GM21528 (cell line): ENCODE results near the gene GNAI1.
A peak's percentile ranks its signal among the peaks of the same experiment; 100 is the strongest.

Experiments
- ATAC-seq: cut with Tn5 transposase; IDR thresholded peaks from one replicate; pipeline ENCODE4 v1.9.1; 2021; ENCODE audit warnings: mild to moderate bottlenecking, moderate library complexity; ENCODE audit not compliant: unreplicated experiment, low FRiP score

Gene GNAI1

GRCh38 chr7:80134536-80135308 lies at the start of gene GNAI1:
Gene GNAI1 (plus strand): TSS chr7:80134831. CDS start chr7:80135161, 330 bp downstream.
- ATAC-seq: no peak

DNA sequence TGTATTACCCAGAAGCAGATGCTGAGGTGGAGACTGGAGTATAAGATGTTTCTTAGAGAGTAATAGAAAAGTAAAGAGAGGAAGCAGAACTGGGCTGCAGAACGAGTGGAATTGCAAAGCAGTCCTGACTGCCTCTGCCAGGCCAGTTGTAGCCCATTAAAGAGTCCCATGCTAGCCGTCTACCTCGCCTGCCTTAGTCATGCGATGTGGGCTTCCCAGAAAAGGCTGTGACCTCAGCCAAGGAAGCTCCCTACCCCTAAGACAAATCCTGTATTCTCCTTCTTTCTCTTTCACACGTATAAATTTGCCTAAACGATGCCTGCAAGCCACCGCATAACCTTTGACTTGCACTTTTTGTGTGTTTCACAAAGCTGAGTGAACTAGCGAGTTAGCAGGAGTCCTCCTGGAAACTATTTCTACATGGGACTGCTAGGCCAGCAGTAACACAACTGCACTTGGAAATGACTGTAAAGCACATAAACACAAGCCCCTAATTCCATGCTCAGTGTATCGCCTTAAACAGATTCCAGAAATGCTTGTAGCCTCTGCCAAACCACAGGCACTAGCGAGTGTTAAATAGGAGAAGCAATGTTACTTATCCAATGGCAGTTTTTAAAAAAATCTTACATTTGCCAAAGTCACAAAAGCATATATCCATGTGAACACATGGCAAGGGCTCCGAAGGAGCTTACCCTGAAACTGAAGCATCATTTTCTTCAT lies 47.4 kb upstream of the GNAI1 start:
- ATAC-seq: no peak

- no peak for ATAC-seq
These were observed 46.9 kb upstream of the GNAI1 start for GRCh38 chr7:80087771-80088170.

- ATAC-seq: no peak
These were observed 45.9 kb upstream of the GNAI1 start for GRCh38 chr7:80088705-80089104.

- no peak for ATAC-seq
These were observed 45.3 kb upstream of the GNAI1 start for GRCh38 chr7:80089366-80089765.

- no peak for ATAC-seq
These were observed 41.3 kb upstream of the GNAI1 start for GRCh38 chr7:80093349-80093748.

DNA sequence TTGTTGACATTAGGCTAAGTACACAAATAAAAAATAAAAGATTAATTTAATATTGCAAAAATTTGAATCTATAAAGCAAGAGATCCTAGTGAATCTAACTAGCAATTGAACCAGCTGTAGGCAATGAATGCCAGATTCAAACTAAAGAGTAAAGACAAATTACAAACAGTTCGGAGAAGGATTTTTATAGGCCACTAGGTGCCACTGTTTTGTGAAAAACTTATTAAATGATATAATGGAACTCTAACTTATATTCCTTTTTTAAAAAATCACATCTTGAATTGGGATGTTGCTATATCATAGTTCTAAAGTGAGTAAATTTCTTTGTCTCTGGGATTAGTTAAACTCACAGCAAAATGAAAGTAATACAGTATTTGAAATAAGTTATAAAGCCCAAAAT lies 39.1 kb upstream of the GNAI1 start:
- no peak for ATAC-seq

DNA sequence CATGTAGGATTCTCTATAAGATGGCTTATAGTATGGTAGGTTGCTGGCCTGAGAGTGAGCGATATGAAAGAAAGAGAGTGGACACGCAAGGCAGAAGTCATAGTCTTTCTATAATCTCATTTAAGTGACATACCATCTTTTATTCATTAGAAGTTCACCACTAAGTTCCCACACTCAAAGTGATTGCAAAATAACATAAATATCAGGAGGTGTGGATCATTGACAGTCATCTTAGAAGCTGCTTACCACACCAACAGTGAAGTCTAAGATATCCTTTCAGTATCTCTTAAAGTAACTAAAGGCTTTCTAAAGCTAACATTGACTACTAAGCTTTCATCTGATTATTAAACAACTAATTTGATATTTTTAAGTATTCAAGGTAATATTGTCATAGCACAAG lies 36.9 kb upstream of the GNAI1 start:
- no peak for ATAC-seq

- ATAC-seq: peak; percentile 57
These were observed 35.8 kb upstream of the GNAI1 start for GRCh38 chr7:80098795-80099194.

- ATAC-seq: no peak
These were observed 34.4 kb upstream of the GNAI1 start for GRCh38 chr7:80100254-80100653.

DNA sequence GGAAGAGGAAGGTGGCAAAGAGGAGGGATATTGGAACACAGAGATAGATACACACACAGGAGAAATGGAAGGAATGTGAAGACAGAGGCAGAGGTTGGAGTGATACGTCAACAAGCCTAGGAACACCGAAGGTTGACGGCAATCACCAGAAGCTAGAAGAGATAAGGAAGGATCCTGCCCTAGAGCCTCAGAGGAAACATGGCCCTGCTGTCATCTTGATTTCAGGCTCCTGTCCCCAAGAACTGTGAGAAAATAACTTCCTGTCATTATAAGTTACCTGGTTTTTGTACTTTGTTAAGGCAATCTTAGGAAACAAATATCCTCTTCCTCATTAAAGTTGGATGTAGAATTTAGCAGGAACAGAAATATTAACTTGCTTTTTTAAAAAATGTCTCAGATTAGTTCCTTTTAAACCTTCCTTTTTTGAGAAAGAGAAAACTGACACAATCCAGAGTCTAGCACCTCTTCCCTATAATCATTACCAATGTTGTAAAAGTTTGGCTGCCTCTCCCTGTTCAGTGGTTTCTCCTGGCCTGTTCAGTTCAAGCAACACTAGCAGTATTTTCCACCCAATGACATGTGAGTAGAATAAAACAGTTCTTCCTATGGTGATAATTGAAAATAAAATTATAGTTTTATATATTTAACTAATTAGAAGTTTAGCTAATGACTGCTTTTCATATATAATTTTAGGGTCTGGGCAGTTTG lies 28.8 kb upstream of the GNAI1 start:
- ATAC-seq: no peak

DNA sequence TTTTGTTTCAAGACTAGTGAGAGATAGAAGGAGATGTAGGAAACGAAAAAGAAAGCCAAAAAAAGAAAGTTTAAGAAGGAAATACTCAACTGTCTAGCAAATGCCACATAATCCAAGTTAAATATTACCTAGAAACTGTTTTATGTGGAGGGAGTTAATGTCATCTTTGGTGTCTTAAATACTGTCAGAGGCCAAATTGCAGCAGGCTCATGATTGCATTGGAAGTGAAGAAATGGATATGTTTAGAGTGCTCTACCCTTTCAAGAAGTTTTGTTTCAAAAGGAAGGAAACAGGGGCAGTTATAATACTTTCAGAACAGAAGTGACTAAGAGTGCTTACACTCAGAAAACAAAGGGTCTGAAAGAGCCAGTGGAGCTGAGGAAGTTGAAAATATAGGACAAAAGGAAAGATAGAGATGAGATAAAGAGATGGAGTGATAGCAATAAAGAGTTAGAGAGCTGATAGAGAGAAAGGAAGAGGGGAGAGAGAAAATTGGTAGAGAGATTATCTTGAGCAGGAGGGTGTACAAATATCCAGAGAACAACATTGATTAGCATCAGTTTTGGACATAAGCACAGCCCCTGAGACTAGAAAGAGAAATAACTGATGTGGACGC lies 28.0 kb upstream of the GNAI1 start:
- no peak for ATAC-seq

DNA sequence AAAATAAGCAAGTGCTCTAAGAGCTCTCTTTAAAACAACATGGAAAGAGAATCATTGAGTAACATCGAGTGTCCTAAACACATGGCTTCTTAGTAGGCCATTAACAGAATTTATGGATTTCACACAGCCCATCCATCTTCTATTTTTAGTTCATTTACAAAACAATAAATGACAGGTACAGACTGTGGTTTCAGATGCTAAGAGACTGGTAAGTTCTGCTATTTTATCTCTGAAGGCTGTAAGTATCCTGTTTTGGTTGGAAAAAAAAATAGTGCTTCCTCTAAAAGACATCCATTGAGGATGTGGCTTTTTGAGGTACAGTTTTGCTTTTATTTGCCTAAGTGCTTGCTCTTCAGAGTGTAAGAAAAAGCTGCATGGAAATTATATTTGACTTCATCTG lies 27.4 kb upstream of the GNAI1 start:
- ATAC-seq: no peak

- no peak for ATAC-seq
These were observed 24.3 kb upstream of the GNAI1 start for GRCh38 chr7:80110376-80110775.

- no peak for ATAC-seq
These were observed 20.5 kb upstream of the GNAI1 start for GRCh38 chr7:80114159-80114558.

GRCh38 chr7:80124526-80125264 lies 9.9 kb upstream of the GNAI1 start:
- ATAC-seq: no peak

DNA sequence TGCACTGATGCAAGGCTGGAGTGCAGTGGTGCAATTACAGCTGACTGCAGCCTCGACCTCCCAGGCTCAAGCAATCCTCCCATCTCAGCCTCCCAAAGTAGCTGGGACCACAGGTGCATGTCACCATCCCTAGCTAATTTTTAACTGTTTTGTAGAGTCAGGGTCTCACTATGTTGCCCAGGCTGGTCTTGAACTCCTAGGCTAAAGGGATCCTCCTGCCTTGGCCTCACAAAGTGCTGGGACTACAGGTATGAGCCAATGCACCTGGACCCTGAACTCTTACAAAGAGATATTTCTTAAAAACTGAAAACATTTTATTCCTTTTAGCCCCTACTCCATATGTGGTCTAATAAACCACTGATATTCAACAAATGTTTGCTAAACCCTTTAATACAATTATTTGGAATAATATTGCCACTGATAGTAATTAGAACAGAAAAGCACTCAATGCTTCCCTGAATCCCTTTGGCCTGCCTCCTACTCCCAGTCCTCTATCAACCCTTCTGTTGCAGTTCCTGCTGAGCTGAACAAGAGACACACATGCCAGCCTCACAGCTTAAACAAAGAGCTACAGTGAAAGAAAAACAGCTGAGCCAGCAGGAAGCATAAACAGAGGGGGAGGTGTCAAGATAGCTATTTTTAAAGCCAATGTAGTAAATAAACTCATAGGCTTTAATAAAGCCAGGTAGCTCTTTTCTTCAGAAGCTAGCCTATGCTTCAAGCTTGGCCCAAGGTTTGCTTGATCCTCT lies 7.0 kb upstream of the GNAI1 start:
- no peak for ATAC-seq

GRCh38 chr7:80128918-80129317 lies 5.7 kb upstream of the GNAI1 start:
- ATAC-seq: no peak

DNA sequence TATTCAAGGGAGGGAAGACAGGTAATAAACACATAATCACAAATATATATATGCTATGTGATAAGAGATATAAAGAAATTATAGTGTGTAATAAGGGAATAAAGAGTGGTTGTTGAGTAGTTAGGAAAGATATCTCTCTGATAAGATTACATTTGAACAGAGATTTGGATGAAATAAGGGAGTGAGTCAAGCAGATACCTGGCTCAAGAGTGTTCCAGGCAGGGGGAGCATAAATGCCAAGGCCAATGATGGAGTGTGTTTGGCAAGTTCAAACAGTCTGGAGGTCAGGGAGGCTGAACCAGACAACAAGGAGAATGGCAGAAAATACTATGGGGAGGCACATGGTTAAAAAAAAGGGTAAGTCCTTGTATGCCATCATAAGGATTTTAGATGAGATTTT lies 4.8 kb upstream of the GNAI1 start:
- no peak for ATAC-seq
